Measurements from ENCODE around the gene ACTR1B.

- TF ChIP-seq CTCF (IDR thresholded peaks at IDR 0.05) = no peak
- no peak for TF ChIP-seq POLR2A (IDR thresholded peaks at IDR 0.05)
Measured at GRCh38 chr2:97656905-97657587, 6.8 kb downstream of the ACTR1B start.
